Measurements from ENCODE around the gene GTF2IRD2. TPM values are rescaled to one million over a fixed set of nuclear protein-coding genes. Genes with fewer than 3 reads are reported as not detected.
A peak's percentile ranks its signal among the peaks of the same experiment; 100 is the strongest.
"Not testable (repeated sequence)": the region's sequence is repeated elsewhere in the genome, so short reads cannot be mapped to it uniquely, and the experiment has no call there.

Gene GTF2IRD2
- total RNA-seq (10.4 TPM), polyA plus RNA-seq (10 to 100 TPM in 3 of 4 donors, 1 to 10 TPM in 1; 9.5 to 18.8 (median 14.6) TPM)

DNA sequence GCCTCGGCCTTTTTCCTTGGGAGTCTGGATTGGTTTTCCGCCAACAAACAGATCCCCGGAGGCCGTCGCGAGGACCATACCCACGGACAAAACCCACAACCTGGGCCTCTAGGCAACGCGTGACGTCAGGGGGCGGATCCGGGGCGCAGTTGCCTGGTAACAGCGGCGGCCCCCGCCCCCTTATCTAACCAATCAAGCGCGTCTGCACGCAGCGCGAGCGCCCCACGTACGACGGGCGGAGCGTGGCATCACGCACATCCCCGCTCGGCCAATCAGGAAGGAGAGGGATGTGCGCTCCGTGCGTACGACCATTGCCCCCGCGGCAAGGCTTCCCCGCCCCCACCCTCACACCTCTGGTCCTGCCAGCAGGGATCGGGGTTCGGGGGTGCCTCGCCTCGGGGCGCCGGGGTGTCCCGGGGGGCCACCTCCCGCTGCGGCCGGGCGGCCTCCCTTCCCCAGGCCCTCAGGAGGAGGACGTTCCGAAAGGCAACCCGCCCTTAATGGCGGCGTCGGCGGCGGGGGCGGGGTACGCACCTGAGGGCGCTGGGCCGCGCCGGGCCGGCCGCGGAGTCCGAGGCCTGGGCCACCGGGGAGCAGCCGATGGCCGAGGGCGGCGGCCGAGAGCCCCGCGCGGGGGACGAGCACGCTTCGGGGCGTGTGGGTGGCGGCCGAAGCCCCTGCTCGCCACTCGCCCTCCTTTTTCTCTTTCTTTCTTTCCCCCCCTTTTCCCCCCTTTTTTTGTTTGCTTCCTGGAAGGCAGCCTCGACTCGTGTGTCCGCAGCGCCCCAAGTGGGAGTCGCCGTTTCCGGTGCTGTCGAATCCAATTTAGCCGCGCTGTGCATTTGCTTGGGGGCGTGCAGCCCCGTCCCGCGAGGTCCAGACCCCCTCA, at the start of gene GTF2IRD2:
Gene GTF2IRD2, minus strand, starts transcription at position 773 of the 889 bp plus-strand sequence. CDS start 15,227 bp downstream, outside the sequence.
- not testable (repeated sequence) for H3K9me3 Mint-ChIP-seq; H3K4me3 ChIP-seq (ENCODE audit: low read depth, low read length); H3K27me3 Mint-ChIP-seq; H3K4me1 Mint-ChIP-seq; H3K27me3 ChIP-seq (ENCODE audit: control insufficient read depth, insufficient read depth, low read length); H3K36me3 Mint-ChIP-seq; H3K9me3 ChIP-seq (ENCODE audit: control insufficient read depth in 2 of 2, low read length in 2 of 2); H3K4me1 ChIP-seq (ENCODE audit: control insufficient read depth, insufficient read depth, low read length, poor library complexity, severe bottlenecking); H3K36me3 ChIP-seq (ENCODE audit: control insufficient read depth, insufficient read depth, low read length)
- peak in 2 of 3 donors; percentile 72 to 79 for DNase-seq
- peak within 1 kb of the TSS; percentile 63 to 85 (median 81) for H3K4me3 Mint-ChIP-seq
- peak; percentile 89 to 96 for ATAC-seq (ENCODE audit: low read depth in 2 of 2)
- H3K27ac ChIP-seq (ENCODE audit: insufficient read depth, low read length, poor library complexity, severe bottlenecking), result peak within 1 kb of the TSS; percentile 33
- H3K27ac Mint-ChIP-seq, result peak within 1 kb of the TSS; percentile 60 to 82 (median 78)

DNA sequence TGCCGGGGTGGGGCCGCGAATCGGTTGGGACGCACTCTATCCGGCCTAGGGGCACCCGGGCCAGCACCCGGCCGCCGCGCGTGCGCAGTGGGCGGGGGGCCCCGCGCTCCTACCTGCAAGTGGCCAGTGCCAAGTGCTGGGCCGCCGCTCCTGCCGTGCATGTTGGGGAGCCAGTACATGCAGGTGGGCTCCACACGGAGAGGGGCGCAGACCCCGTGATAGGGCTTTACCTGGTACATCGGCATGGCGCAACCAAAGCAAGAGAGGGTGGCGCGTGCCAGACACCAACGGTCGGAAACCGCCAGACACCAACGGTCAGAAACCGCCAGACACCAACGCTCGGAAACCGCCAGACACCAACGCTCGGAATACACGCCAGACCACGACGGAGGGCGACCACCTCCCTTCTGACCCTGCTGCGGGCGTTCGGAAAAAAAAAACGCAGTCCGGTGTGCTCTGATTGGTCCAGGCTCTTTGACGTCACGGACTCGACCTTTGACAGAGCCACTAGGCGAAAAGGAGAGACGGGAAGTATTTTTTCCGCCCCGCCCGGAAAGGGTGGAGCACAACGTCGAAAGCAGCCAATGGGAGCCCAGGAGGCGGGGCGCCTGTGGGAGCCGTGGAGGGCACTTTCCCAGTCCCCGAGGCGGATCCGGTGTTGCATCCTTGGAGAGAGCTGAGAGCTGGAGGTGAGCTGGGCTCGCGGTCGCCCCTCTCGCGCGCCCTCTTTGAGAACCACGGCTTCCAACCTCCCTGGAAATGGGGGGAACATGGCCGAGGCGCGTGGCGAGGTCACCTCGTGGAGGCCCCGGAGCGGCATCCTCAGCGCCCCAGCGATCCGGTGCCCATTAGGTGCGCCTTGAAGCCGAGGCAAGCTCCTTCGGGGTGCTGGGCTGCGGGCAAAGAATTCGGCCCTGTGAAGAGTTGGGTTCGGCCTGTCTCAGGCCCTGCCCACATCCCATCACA, 39.0 kb upstream of the GTF2IRD2 start:
- not testable (repeated sequence) for H3K36me3 Mint-ChIP-seq; H3K27me3 ChIP-seq (ENCODE audit: control insufficient read depth, insufficient read depth, low read length); H3K27me3 Mint-ChIP-seq; H3K9me3 ChIP-seq (ENCODE audit: control insufficient read depth in 2 of 2, low read length in 2 of 2); H3K4me1 Mint-ChIP-seq; H3K9me3 Mint-ChIP-seq; H3K4me3 ChIP-seq (ENCODE audit: low read depth, low read length); H3K36me3 ChIP-seq (ENCODE audit: control insufficient read depth, insufficient read depth, low read length); H3K4me1 ChIP-seq (ENCODE audit: control insufficient read depth, insufficient read depth, low read length, poor library complexity, severe bottlenecking)
- peak overlapping the region; percentile 33 for H3K27ac ChIP-seq (ENCODE audit: insufficient read depth, low read length, poor library complexity, severe bottlenecking)
- peak overlapping the region in 2 of 3 donors; percentile 76 to 87 for H3K27ac Mint-ChIP-seq
- peak; percentile 67 to 83 (median 82) for DNase-seq
- peak overlapping the region; percentile 83 to 87 (median 86) for H3K4me3 Mint-ChIP-seq
- ATAC-seq (ENCODE audit: low read depth in 2 of 2), result peak; percentile 72 to 73

DNA sequence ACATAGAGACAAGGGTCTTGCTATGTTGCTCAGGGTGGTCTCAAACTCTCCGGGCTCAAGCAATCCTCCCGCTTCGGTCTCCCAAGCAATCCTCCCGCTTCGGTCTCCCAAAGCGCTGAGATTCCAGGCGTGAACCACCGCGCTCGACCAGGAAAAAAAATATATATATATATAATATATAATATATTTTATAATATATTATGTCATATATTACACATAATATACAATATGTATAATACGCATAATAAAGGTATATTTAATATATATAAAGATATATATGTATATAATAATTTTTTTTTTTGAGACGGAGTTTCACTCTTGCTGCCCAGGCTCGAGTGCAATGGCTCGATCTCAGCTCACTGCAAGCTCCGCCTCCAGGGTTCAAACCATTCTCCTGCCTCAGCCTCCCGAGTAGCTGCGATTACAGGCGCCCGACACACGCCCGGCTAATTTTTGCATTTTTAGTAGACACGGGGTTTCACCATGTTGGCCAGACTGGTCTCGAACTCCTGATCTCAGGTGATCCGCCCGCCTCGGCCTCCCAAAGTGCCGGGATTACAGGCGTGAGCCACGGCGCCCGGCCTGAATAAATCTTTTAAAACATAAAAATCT, 38.2 kb upstream of the GTF2IRD2 start:
- not testable (repeated sequence) for H3K4me3 ChIP-seq (ENCODE audit: low read depth, low read length); H3K9me3 ChIP-seq (ENCODE audit: control insufficient read depth in 2 of 2, low read length in 2 of 2); H3K27me3 Mint-ChIP-seq; H3K27ac Mint-ChIP-seq; H3K27ac ChIP-seq (ENCODE audit: insufficient read depth, low read length, poor library complexity, severe bottlenecking); H3K36me3 ChIP-seq (ENCODE audit: control insufficient read depth, insufficient read depth, low read length); H3K4me1 ChIP-seq (ENCODE audit: control insufficient read depth, insufficient read depth, low read length, poor library complexity, severe bottlenecking); H3K27me3 ChIP-seq (ENCODE audit: control insufficient read depth, insufficient read depth, low read length); H3K4me1 Mint-ChIP-seq; H3K36me3 Mint-ChIP-seq; ATAC-seq (ENCODE audit: low read depth in 2 of 2); DNase-seq; H3K9me3 Mint-ChIP-seq
- peak overlapping the region in 2 of 4 donors; percentile 59 to 65 for H3K4me3 Mint-ChIP-seq

DNA sequence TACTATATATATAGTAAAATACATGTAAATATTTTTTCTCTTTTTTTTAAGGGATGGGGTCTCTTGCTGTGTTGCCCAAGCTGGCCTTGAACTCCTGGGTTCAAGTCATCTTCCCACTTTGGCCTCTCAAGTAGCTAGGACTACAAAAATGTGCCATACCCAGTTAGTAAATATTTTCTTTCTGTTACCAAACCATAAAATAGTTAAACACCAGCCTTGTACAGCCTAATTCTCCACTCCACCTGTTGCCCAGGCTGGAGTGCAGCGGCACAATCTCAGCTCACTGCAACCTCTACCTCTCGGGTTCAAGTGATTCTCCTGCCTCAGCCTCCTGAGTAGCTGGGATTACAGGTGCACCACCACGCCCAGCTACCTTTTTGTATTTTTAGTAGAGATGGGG, 33.9 kb upstream of the GTF2IRD2 start:
- not testable (repeated sequence) for H3K9me3 Mint-ChIP-seq, H3K27me3 Mint-ChIP-seq, H3K4me3 Mint-ChIP-seq

DNA sequence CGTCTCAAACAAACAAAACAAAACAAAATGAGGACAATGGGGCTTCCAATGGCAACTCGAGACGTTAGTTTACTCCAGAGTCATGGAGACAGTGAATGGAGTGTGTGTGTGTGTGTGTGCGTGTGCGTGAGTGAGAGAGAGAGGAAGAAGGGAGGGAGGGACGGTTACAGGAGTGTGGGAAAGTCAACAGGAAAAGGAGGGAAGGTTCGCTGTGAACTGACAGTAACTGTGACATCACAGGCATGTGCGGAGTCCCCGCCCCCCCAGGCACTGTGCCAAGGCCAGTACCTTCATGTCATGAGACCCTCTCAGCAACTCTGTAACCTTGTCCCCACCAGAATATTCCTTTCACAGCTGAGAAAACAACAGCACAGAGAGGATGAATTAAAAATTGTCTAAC, 30.7 kb upstream of the GTF2IRD2 start:
- not testable (repeated sequence) for H3K9me3 Mint-ChIP-seq; H3K27ac ChIP-seq (ENCODE audit: insufficient read depth, low read length, poor library complexity, severe bottlenecking); H3K4me3 Mint-ChIP-seq; H3K36me3 ChIP-seq (ENCODE audit: control insufficient read depth, insufficient read depth, low read length); H3K9me3 ChIP-seq (ENCODE audit: control insufficient read depth in 2 of 2, low read length in 2 of 2); DNase-seq; H3K4me3 ChIP-seq (ENCODE audit: low read depth, low read length); H3K27ac Mint-ChIP-seq; H3K4me1 Mint-ChIP-seq; H3K27me3 ChIP-seq (ENCODE audit: control insufficient read depth, insufficient read depth, low read length); H3K4me1 ChIP-seq (ENCODE audit: control insufficient read depth, insufficient read depth, low read length, poor library complexity, severe bottlenecking); H3K36me3 Mint-ChIP-seq; H3K27me3 Mint-ChIP-seq; ATAC-seq (ENCODE audit: low read depth in 2 of 2)

More for the DNA sequence above, 33.9 kb upstream of the GTF2IRD2 start:
- not testable (repeated sequence) for H3K36me3 Mint-ChIP-seq; H3K4me1 ChIP-seq (ENCODE audit: control insufficient read depth, insufficient read depth, low read length, poor library complexity, severe bottlenecking); H3K27ac ChIP-seq (ENCODE audit: insufficient read depth, low read length, poor library complexity, severe bottlenecking); H3K4me3 ChIP-seq (ENCODE audit: low read depth, low read length); DNase-seq; H3K9me3 ChIP-seq (ENCODE audit: control insufficient read depth in 2 of 2, low read length in 2 of 2); H3K36me3 ChIP-seq (ENCODE audit: control insufficient read depth, insufficient read depth, low read length); H3K27ac Mint-ChIP-seq; H3K4me1 Mint-ChIP-seq; ATAC-seq (ENCODE audit: low read depth in 2 of 2); H3K27me3 ChIP-seq (ENCODE audit: control insufficient read depth, insufficient read depth, low read length)

DNA sequence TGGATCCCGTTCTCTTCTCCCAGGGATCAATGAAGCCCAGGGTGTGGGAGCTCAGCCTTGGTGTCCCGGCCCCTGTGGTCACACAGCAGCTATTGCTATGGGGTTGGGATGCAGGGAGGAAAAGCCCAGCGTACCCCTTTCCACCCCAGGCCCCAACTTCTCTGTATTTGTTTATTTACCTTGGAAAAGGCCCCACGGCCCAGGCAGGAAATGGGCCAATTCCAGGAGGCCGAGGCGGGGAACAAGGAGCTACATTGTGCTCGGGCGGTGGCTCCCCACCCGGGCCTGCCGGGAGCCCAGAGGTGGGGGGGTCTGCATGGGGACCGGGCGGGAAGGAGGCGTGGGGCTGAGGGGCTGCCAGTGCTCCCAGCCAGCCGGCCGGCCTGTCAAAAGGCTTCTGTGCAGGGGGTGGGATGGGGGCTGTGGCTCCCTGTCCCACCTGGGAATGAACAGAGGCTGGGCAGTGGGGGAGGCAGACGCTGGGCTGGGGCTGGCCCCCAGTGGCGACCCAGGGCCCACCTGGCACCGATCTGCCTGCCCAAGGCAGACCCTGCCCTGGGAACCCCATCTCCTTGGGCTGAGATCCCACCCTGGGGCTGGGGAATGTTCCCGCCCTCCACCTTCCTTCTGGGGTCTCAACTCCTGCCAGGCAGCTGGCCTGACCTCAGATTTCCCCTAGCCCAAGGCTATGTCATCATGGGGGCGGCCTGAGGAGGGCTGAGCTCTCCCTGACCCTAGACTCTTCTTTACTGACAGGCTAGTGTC, 23.5 kb upstream of the GTF2IRD2 start:
- not testable (repeated sequence) for H3K9me3 Mint-ChIP-seq; H3K4me3 Mint-ChIP-seq; H3K4me3 ChIP-seq (ENCODE audit: low read depth, low read length); H3K27ac Mint-ChIP-seq; DNase-seq; H3K27me3 ChIP-seq (ENCODE audit: control insufficient read depth, insufficient read depth, low read length); H3K36me3 ChIP-seq (ENCODE audit: control insufficient read depth, insufficient read depth, low read length); ATAC-seq (ENCODE audit: low read depth in 2 of 2); H3K4me1 ChIP-seq (ENCODE audit: control insufficient read depth, insufficient read depth, low read length, poor library complexity, severe bottlenecking); H3K36me3 Mint-ChIP-seq; H3K4me1 Mint-ChIP-seq; H3K27ac ChIP-seq (ENCODE audit: insufficient read depth, low read length, poor library complexity, severe bottlenecking); H3K27me3 Mint-ChIP-seq; H3K9me3 ChIP-seq (ENCODE audit: control insufficient read depth in 2 of 2, low read length in 2 of 2)

DNA sequence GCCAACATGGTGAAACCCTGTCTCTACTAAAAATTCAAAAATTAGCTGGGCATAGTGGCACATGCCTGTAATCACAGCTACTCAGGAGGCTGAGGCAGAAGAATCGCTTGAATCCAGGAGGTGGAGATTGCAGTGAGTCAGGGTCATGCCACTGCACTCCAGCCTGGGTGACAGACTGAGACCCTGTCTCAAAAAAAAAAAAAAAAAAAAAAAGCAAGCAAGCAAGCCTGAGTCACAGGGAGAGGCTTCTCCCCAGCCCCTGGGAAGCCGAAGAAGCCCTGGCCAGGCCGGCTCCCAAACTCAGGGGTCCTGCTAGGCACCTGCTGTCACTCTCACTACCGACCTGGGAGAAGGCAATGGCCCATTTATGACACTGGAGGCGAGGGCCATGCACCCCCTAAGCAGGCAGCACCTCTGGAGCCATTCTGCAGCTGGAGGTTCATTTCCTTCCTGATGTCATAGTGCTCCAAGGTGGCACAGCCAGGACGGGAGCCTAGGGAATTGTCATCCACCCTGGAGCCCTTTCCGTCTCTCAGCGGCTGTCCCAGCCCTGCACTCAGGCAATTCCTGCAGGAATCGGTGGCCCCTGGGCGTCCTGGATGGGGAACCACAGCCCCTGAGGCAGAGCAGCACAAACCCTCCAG, 22.8 kb upstream of the GTF2IRD2 start:
- ATAC-seq (ENCODE audit: low read depth in 2 of 2); H3K27me3 ChIP-seq (ENCODE audit: control insufficient read depth, insufficient read depth, low read length); H3K27me3 Mint-ChIP-seq; H3K4me3 ChIP-seq (ENCODE audit: low read depth, low read length); H3K36me3 Mint-ChIP-seq; H3K4me3 Mint-ChIP-seq; H3K4me1 Mint-ChIP-seq; H3K27ac ChIP-seq (ENCODE audit: insufficient read depth, low read length, poor library complexity, severe bottlenecking); H3K27ac Mint-ChIP-seq; H3K9me3 ChIP-seq (ENCODE audit: control insufficient read depth in 2 of 2, low read length in 2 of 2); DNase-seq; H3K4me1 ChIP-seq (ENCODE audit: control insufficient read depth, insufficient read depth, low read length, poor library complexity, severe bottlenecking); H3K9me3 Mint-ChIP-seq; H3K36me3 ChIP-seq (ENCODE audit: control insufficient read depth, insufficient read depth, low read length): not testable (repeated sequence)
